Thyroid gland (tissue), 4 donors: Measurements from ENCODE around the gene CARTPT. TPM values are rescaled to one million over a fixed set of nuclear protein-coding genes. Genes with fewer than 3 reads are reported as not detected.

ENCODE experiments used
- DNase-seq, 2 donors: peaks; one replicate each; pipeline ENCODE4 v3.0.0-alpha.2; 2019
- H3K27ac ChIP-seq, 3 donors: fragments of 200-600 bp; sonication (generic); 1 replicate in 2 of 3; 2 replicates in 1 of 3; pipeline ENCODE4 v1.5.1; 2016 to 2019; ENCODE audit warnings: mild to moderate bottlenecking in 1 of 3, moderate library complexity in 1 of 3
- H3K27me3 ChIP-seq: fragments of 200-600 bp; sonication (generic); one replicate; pipeline ENCODE4 v1.5.1; 2019
- H3K36me3 ChIP-seq, 2 donors: fragments of 200-600 bp; sonication (generic); one replicate each; pipeline ENCODE4 v1.5.1; 2016 to 2019
- H3K4me1 ChIP-seq, 2 donors: fragments of 200-600 bp; sonication (generic); one replicate each; pipeline ENCODE4 v1.5.1; 2017 to 2019
- H3K4me3 ChIP-seq, 3 donors: fragments of 200-600 bp; sonication (generic); replicated peaks in 1 of 3; 1 replicate in 2 of 3; 2 replicates in 1 of 3; pipeline ENCODE4 v1.5.1; 2016; ENCODE audit warnings: mild to moderate bottlenecking in 1 of 3
- H3K9me3 ChIP-seq: fragments of 200-600 bp; sonication (generic); one replicate; pipeline ENCODE4 v1.5.1; 2017
- CTCF ChIP-seq, 6 experiments: fragments of 200-600 bp in 3 of 6; fragments of 450-650 bp in 3 of 6; sonication (generic) in 3 of 6; IDR thresholded peaks; one replicate each; pipeline ENCODE4 v1.5.1; 2016 to 2019; ENCODE audit warnings: antibody characterized with exemption in 6 of 6, mild to moderate bottlenecking in 2 of 6, inconsistent platforms in 1 of 6, moderate library complexity in 1 of 6
- POLR2A ChIP-seq, 2 donors: fragments of 450-650 bp; IDR thresholded peaks; one replicate each; pipeline ENCODE4 v1.6.1; 2017; ENCODE audit warnings: antibody characterized with exemption in 2 of 2, mild to moderate bottlenecking in 2 of 2, moderate library complexity in 1 of 2
- intact Hi-C: fragments of 100-400 bp; cut with DNase I; formaldehyde crosslinking; loops from one replicate; pipeline ENCODE4 v1.15.1; 2023
- total RNA-seq, 4 donors: library from RNA; depleted of rRNA; stranded (reverse); fragments of >200 nt; gene quantifications; one replicate each; pipeline ENCODE4 v1.2.3, GENCODE V29; 2016

The CARTPT gene
- total RNA-seq, 4 donors from 2014 or later, result 3.9 to 8.7 TPM; not detected in 2

- H3K4me1 ChIP-seq, result no peaks in the 10 kb centered on the region
- intact Hi-C loops, result no loop called here
Measured at GRCh38 chr5:71770381-71770780, 51.3 kb downstream of the CARTPT start.

More at GRCh38 chr5:71770381-71770780, 51.3 kb downstream of the CARTPT start:
- no peaks in the 10 kb centered on the region for H3K36me3 ChIP-seq
- H3K27ac ChIP-seq, result no peak overlapping the region
- H3K4me3 ChIP-seq, result no peak overlapping the region
- no peaks in the 10 kb centered on the region for H3K27me3 ChIP-seq
- TF ChIP-seq POLR2A (IDR thresholded peaks at IDR 0.05) (no peak), CTCF (IDR thresholded peaks at IDR 0.05) (no peak)
- peaks cover 2% of the 10 kb centered on the region for H3K9me3 ChIP-seq
- DNase-seq, result no peak

Other genes starting within 250 kb of the CARTPT start
- 100 to 1,000 TPM in 2 of 4 donors, 10 to 100 TPM in 2; 56.2 to 112 (median 89.2) TPM for gene MCCC2, start 131.9 kb upstream of the CARTPT start, total RNA-seq